ENCODE data around the gene USP12.
A peak's percentile ranks its signal among the peaks of the same experiment; 100 is the strongest.

The USP12 gene

GRCh38 chr13:27183561-27184147, 12.0 kb upstream of the USP12 start:
- DNase-seq: no peak

DNA sequence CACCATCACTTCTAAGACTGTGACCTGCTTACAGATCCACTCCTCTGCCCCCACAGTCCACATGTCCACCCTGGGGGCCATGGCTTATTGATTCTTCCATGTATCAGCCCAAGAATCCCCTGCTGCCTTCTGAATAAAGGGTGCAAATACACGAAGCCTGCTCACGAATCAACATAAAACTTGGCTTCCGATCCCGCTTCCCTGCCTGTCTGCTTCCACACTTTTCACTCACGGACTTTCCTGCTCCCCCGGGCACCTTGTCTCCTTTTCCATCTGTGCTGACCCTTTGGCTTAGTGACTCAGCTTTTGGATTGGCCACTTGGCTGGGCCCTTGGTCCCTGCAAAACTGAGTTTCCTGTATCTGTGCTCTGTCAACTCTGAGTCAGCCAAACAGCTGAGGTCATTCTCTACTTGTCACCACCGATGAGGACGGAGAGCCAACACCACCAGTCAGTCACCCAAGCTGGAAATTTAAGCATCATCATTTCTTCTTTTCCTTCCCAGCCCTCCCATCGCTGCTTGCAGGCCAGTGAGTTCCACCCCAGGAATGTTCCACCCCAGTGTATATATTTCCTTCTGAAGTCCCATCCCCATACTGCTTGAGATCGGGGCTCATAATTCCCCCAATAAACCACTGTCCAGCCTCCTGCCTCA, 11.4 kb upstream of the USP12 start:
- no peak for DNase-seq

DNA sequence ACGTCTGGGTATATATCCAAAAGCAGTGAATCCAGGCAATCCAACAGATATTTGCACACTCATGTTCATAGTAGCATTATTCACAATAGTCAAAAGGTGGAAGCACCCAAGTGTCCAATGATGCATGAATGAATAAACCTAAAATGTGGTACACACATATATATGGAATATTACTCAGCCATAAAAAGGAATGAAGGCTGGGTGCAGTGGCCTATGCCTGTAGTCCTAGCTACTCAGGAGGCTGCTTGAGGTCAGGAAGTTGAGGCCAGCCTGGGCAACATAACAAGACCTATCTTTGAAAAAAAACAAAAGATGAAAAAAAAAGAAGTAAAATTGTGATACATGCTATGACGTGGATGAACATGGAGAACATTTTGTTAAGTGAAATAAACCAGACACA, 10.4 kb upstream of the USP12 start:
- no peak for DNase-seq

DNA sequence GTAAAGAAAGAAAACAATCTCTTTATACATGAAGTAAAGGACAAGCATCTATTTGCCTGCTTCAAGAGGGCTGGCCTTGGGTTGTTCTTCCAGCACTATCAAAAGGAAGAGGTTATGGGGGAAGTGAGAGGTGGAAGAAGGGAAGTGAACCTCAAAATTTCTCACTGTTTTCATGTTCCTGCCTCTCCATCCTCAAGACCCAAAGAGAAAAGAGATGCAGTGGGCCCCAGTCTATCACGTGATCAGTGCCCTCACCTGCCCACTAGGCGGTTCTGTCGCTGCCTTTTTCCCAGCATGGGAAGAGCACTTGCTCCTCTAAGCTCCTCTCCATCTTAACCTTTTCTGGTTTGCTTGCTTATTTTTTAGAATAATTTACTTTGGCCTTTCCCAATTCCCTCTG, 6.2 kb upstream of the USP12 start:
- peak in 1 of 3 experiments; percentile 23 for DNase-seq

DNA sequence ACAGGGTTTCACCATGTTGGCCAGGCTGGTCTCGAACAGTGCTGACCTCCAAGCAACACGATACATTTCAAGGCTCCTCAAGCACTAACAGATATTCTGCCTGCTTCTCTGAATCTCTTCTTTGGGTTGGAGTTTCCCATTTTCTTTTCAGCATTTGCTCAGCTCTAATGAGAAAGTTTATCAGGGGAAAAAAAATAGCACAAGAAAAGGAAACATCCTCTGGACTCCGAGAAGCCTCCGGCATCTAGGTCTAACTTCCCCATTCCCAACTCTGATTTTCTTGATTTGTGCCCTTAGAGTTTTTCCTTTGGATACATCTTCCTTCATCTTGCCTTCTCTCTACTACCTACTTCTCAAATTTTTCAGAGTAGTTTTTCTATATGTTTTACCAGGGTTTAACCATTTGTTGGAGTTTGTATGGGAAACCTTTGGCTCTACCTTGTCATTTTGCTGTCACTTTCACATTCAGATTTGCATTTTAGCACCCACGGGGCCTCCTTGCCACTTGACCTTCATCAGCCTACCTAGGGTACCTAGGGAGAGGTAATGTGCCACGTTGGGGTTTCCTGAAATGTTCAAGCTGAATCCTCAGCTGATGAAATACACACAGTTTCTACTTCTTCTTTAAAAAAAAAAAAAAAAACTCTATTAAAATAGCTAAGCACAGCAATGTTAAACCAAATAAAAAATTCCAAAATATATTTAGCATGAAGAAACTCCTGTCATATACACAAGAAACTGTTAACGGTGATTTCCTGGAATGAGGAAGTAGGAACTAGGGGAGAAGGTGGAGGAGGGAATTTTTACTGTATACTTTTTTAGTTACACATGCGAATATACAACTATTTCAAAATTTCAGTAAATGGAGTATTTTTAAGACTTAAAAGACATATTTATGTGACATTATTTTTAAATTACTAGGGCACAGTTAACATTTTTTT, 5.1 kb upstream of the USP12 start:
- DNase-seq: no peak

DNA sequence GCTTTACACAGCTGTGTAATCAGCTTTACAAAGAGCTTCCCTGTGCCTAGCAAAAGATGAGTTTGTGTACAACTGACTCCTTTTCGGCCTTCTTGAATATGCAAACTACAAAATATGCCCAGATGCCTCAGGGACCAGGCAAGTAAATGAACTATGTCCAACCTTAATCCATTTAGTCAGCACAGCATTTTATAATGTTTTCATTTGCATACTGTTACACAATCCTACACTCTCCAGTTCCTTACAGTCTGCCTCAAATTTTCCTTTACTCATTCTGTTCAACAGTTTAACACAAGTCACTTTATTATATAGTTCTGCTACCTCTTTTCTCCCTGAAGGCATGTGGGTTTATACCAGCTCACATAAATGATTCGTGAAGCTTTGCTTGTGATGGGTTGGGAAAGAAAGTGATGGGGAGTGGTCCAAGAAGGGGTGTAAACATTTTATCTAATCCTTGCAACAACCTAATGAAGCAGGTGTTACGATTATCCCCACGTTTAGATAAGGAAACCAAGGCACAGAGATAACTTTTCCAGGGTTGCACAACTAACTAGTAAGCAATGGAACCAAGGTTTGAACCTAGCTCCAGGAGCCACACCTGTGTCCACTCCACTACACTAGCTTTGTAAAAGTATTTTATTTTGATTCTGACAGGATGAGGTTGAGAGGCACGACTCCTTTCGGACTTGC, 3.3 kb upstream of the USP12 start:
- DNase-seq: no peak

DNA sequence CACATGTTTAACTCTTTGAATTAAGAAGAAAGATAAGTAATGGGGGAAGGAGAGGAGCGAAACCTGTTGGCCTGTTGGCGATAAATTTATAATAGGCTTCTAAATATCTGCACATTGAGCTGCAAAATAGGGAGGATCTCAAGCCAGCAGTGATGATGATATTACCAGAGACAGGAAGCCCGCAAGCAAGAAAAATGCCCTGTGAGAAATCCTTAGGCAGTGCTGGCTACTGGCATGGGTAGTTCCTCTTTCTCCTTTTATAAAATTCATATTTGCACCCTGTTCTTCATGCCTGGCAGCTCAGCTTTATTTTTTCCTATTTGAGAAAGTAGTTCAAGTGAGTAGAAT, 858 bp upstream of the USP12 start:
- no peak for DNase-seq

DNA sequence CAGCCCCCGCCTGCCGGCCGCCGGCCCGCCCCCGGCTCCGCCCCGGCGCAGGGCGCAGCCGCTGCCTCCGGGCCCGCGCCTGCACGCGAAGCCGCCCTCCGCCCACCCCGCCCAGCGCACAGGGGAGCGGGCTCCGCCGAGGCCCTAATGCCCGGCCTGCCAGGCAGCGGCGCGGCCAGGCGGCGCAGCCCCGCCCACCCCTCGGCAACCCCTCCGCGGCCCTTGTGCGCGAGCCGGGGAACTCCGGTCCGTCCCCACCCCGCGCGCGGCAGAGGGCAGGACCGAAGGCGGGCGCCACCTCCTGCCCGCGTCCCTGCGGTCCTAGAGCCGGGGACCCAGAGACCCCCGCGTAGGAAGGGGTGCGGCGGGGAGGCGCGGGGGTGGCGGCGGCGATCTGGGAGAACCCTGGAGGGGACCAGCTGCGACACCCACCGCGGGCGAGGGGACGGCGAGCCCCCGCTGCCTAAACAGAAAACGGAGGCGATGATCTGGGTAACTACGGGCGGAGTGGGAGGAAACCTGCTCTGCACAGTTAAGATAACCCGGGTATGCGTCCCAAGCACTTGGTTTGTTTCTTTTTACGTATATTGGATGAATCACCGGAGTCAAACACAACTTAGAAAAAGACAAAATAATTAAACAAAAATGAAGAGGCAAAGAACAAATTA, 350 bp upstream of the USP12 start:
- DNase-seq: peak; percentile 81 to 89 (median 89)

- peak; percentile 10 to 66 (median 65) for DNase-seq
These were observed 931 bp downstream of the USP12 start for GRCh38 chr13:27170516-27171243.

DNA sequence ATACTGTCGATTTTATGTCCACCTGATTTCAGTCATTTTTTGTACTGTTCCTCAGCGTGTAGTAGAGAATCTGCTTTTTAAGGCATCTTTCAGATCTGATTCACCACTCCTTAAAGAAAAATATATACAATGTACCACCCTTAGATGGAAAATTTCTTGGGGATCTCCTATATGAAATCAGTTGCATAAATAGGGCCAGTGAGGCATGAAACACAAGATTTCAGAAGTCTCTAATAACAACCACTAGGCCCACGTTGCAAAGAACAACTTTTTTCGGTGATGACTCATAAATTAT, 1.4 kb downstream of the USP12 start:
- peak in 1 of 3 experiments; percentile 25 for DNase-seq

GRCh38 chr13:27168906-27169657, 2.5 kb downstream of the USP12 start:
- peak in 1 of 3 experiments; percentile 43 for DNase-seq

- peak in 1 of 3 experiments; percentile 16 for DNase-seq
These were observed 3.5 kb downstream of the USP12 start for GRCh38 chr13:27168086-27168485.

DNA sequence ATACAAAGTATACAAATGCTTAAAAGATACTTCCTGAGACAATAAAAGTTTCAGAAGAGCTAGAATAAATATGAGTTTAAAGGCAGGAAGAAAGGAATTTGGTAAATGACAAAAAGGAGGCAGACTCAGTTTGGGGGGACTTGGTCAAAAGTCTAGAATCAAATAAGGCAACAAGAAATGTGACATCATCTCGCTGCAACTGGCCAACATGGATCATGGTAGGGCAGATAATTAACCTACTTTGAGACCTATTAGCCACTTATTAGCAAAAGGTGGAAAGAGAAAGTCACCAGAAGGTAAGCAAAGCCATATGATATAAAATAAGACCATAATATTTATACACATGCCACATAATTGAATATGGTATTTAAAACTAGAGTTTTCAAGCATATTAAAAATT, 5.3 kb downstream of the USP12 start:
- DNase-seq: no peak

DNA sequence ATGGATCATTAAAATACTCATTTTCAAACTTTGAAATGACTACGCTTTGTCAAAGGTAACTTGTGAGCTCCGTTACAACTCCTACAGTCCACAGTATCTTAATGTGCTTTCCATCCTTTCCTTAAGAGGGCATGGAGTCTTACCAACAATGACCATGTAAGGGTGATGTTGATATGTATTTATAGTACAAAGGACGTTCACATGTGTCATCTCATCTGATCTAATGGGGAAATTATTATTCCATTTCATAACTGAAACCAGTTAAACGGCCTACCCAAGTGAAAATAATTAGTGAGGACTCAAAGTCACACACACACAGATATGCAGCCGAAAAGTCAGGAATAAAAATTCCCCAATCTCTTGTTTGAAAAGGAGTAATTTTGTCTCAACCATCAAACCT, 9.6 kb downstream of the USP12 start:
- DNase-seq: no peak

- no peak for DNase-seq
These were observed 10.2 kb downstream of the USP12 start for GRCh38 chr13:27161423-27161822.

- DNase-seq: no peak
These were observed 10.8 kb downstream of the USP12 start for GRCh38 chr13:27160657-27161295.

DNA sequence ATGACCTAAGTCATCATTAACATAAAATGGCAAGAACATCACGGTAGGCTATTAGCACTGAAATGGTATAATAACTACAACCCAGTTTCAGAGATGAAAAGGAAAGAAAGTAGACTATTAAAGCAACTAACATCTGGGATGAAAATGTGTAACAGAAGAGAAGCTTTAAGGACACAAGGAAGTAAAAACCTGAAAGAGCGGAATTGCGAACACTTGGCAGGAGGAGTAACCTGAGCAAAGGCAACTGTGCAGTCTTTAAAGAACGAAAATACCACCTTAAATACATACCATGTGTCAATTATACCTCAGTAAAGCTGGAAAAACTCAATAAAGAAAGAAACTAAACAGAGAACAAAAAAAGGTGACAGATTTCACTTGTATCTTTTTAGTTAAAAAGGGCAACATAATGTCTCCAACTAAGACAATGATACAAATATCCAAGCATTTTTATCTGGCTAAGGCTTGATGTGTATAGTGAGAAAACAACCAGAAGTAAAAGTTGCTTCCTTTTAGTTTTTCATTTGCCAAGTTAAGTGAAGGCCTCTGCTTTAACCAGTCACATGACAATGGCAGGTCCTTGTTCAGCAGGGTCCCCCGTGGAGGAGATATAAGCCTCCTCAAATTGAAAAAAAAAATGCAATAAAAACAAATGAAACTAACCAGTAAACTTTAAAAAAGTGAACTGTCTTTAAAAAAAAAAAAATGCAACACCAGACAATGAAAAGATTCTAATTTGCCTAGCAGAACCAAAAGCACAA, 11.6 kb downstream of the USP12 start:
- DNase-seq: no peak

DNA sequence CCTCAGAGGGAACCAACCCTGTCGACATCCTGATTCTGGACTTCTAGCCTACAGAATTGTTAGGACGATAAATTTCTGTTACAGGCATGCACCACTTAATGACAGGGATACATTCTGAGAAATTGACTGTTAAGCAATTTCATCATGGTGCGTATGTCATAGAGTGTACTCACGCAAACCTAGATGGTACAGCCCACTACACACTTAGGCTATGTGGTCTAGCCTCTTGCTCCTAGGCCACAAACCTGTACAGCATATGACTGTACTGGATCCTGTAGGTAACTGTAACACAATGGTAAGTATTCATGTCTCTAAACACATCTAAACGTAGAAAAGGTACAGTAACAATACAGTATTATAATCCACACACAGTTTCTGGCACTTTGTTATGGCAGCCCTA, 13.3 kb downstream of the USP12 start:
- no peak for DNase-seq

- DNase-seq: no peak
These were observed 19.6 kb downstream of the USP12 start for GRCh38 chr13:27151798-27152599.

All from NCI-H1417 (cell line).